Stimulated activated CD8-positive, alpha-beta memory T cell treated with anti-CD3 and anti-CD28 coated beads, Interleukin-2, amount 100 ng/mL, for 1 hour (primary cell): ENCODE results near the gene NEU2.
"Not testable (repeated sequence)": the region's sequence is repeated elsewhere in the genome, so short reads cannot be mapped to it uniquely, and the experiment has no call there.

Source experiments
- DNase-seq, 2 donors: peaks; one replicate each; pipeline ENCODE4 v3.0.0-alpha.2; 2020; ENCODE audit warnings: low read depth in 2 of 2

Gene NEU2

GRCh38 chr2:233056961-233057605 is 24.6 kb downstream of the NEU2 start:
- DNase-seq, result no peak

- no peak for DNase-seq
Observed at GRCh38 chr2:233058717-233059546, 26.5 kb downstream of the NEU2 start.

DNA sequence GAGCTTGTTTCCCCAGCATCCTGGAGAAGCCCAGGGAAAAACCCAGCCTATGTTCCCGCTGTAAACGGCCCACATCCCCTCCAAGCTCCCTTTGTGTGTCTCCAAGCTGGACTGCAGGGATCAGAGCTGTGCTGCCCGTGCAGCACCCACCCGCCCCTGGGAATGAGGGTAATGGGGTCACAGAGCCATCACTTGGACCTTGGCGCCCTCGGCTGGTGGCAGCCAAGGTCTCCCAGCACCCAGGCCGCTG is 27.0 kb downstream of the NEU2 start:
- DNase-seq, result no peak

- DNase-seq, result peak; percentile 49 to 55
Observed at GRCh38 chr2:233059797-233060500, 27.5 kb downstream of the NEU2 start, which contains the start of gene INPP5D. INPP5D (plus strand) TSS chr2:233060342; CDS start chr2:233060479, 137 bp downstream.

- DNase-seq, result no peak
Observed at GRCh38 chr2:233060501-233060979, 28.1 kb downstream of the NEU2 start.

GRCh38 chr2:233060980-233061590 is 28.6 kb downstream of the NEU2 start:
- DNase-seq, result no peak

DNA sequence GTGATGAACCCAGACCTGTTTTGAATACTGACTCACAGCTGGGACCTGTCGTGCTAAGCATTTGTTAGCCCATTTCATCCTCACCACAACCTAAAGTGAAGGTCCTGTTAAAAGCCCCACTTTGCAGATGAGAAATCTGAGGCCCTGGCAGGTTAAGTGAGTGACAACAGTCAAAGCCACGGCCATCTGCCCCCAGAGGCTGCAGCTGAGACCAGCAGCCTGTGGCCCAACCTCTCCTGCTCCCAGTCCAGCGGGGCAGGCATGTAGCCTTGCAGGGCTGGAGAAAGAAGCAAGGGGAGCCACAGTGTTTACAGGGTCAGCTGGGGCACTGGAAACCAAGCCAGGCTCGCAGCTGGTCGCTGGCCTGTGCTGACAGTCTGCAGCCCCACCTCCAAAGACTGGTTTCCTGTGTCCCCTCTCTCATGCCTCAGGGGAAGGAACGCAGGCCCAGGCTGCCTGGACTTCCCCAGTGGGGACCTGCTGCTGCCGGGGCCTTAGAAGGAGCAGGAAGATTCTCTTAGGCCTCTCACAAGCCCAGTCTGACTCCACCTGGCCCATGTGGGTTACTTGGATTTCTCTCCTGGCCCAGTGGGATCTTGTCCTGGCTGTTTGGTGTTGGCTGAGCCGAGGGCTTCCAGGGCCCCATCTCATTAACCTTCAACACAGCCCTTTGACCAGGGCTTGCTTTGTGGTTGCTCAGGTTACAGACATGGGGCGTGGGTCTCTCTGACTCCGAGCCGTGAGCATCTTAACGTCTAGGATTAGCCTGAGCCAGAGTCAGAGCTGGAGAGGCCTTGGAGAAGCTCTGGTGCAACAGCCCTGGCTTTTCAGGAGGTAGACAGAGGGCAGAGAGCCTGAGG is 29.3 kb downstream of the NEU2 start:
- DNase-seq, result no peak

DNA sequence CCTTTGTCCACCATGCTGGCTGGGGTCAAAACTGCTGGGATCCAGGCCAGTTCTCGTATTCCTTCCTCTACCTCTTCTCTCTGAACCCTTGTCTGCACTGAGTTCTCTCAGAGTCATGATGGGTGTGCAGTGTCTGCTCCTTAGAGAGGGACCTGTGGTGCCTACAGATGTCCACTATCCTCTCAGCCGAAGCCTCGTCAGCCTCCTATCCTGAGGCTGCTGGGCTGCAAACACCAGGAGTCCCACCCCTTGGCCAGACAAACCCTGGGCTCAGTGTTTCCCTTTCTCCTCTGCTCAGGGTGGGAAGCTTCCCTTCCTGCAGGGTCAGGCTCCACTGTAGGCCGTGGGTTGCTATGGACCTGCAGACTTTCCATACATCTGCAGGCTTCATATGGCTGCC is 30.0 kb downstream of the NEU2 start:
- DNase-seq, result no peak

DNA sequence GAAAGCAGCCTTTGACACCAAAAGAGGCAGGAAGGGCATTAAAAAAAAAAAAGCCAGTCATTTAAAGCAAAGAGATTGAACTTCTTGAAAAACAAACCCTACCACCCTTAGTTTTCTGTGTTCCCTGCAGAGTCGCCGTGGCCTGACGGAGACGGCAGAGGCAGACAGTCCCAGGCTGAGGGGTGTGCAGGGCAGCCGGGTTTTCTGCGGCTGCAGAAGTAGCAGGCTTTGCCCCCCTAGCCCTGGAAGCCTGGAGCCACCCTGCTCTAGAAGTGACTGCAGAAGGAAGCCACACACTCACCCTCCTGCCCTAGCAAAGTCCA is 30.4 kb downstream of the NEU2 start:
- DNase-seq, result no peak

GRCh38 chr2:233063269-233063975 is 30.9 kb downstream of the NEU2 start:
- no peak for DNase-seq

GRCh38 chr2:233063976-233064411 is 31.5 kb downstream of the NEU2 start:
- DNase-seq, result no peak

DNA sequence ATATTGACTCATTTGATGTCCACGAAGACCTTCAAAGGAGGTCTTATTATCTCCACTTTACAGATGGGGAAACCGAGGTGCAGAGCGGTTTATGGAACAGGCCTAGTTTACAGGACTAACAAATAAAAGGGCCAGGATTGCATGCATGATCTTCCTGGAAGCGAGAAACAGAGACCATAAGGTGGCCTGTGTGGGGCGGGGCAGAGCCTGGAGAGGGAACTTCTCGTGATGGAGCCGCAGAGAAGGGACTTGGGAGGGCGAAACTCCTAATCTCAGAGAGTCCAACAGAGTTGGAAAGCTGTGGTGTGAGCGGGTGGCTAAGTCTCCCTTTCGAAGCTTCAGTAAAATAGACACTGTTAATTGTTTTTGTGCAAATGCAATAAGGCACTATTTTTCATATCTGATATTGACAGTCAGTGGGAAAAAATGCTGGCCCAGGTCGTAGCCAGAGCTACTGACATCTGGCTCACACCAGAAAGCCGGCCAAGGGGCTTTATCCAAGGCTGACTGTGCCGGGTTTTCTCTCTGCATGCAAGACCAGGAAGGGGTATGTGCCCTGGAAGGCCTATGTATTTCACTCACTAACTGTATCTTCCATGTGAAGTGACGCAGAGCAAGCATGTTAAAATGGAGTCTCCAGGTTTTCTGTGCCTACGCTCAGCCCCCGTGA is 32.2 kb downstream of the NEU2 start:
- DNase-seq, result no peak

DNA sequence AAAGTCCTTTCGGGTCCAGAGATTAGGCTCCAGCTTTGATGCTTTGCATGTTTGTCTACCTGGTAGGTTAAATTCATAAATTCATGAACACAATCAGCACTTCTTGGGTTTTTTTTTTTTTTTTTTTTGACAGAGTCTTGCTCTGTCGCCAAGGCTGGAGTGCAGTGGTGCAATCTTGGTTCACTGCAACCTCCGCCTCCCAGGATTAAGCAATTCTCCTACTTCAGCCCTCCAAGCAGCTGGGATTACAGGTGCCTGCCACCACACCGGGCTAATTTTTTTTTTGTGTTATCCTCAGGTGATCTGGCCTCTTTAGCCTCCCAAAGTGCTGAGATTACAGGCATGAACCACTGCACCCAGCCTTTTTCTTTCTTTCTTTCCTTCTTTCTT is 32.7 kb downstream of the NEU2 start:
- not testable (repeated sequence) for DNase-seq

- no peak for DNase-seq
Observed at GRCh38 chr2:233065954-233066470, 33.5 kb downstream of the NEU2 start.

- DNase-seq, result no peak
Observed at GRCh38 chr2:233068762-233069418, 36.4 kb downstream of the NEU2 start.

GRCh38 chr2:233072838-233073237 is 40.4 kb downstream of the NEU2 start:
- no peak for DNase-seq

DNA sequence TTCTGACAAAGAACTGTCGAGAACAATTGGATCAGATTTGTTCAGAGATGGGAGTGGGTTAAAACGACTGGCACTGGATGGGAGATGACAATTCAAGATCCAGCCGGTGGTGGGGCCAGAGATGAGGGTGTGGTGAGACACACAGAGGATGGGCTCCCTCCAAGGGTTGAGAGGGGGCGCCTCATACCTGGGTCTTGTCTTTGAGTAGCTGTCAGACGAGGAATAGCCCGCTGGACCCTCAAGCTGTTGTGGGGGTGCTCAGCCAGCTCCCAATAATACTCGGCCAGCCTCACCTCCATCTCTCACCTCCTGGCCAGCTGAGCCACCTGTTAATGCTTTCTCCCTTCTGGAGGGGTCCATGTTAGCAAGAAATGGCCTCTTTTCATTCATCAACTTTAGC is 41.6 kb downstream of the NEU2 start:
- DNase-seq, result no peak

- DNase-seq, result no peak
Observed at GRCh38 chr2:233075141-233075965, 42.9 kb downstream of the NEU2 start.

DNA sequence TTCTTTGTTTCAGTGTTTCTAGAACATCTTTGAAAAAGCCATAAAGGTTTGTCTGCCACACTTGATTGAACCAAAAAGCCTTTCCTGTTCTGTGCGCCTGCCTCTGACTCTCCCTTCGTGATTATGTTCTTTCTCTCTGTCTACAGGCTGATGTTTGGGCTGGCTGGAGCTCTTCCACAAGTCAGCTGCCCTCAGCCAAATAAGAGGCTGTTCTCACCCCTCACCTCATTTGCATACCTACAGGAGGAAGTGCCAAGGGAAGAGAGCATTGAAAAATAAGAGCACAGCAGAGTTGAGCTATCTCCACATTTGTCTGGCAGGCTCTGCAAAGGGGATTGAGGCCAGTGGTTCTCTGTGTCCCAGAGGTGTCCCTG is 43.5 kb downstream of the NEU2 start:
- no peak for DNase-seq
